HG03175 (cell line): ENCODE data around the gene PAK3.
A peak's percentile ranks its signal among the peaks of the same experiment; 100 is the strongest.

Experiments used
- ATAC-seq: cut with Tn5 transposase; IDR thresholded peaks from one replicate; pipeline ENCODE4 v1.9.1; 2021; ENCODE audit warnings: mild to moderate bottlenecking, moderate library complexity; ENCODE audit not compliant: unreplicated experiment

Gene PAK3

DNA sequence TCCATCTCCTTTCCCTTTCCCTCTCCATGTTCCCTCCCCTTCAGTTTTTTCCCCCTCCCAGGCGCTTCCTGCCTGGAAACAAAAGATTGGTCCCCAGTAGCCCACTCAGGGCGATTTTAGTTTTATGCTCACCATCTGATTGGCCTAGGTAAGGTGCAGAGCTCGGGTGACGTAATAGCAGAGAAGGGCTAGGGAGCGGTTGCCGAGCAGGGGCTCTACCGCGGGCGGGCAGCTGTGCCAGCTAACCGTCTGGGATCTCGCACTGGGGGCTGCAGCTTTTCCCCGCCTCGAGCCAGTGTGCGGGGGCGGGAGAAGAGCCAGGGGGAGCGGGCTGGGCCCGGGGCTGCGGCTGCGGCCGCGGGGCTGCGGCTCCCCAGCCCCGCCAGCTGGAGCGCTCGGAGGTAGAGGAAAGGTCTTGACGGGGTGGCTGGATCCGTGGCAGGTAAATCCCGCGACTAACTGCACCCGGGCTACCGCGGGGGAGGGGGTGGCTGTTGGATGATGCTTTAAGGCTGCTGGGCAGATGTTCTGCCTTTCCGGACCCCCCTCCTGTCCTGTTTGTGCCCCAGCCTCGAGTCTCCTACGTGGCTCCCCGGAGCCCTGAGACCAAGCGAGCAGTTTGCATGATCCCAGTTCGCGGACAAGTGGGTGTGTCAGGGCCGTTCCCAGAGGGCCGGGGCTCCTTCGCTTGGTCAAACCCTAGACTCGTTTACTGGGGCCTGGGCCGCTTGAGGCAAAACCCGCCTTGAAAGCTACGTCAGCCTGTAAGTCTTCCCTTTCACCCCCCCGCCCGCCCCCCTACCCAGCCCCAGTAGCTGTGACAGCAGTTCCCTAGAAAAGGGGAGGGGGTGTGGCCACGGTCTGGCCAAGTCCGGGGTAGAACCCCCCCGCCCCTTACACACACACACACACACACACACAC lies at the start of gene PAK3:
TSS of gene PAK3 (plus strand) at position 218 of the 922 bp plus-strand sequence. CDS start 26,913 bp downstream, outside the sequence.
- peak; percentile 45 for ATAC-seq

DNA sequence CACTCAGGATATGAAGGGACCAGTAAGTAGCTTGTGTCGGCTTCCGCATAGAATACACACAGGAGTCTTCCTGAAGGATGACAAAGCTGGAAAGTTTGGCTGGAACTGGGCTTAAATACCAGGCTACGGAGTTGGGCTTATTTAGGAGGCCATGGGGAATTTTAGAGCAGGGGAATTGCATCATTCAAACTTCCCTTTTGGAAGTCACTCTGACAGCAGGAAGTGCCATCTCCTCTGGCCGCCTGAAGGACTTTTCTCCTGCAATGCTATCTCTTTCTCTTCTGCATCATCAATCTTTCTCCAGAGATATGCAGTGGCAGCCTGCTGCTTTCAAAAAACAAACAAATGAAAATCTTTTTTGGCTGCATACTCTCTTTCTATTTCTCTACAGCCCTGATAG lies 48.4 kb upstream of the PAK3 start:
- no peak for ATAC-seq

DNA sequence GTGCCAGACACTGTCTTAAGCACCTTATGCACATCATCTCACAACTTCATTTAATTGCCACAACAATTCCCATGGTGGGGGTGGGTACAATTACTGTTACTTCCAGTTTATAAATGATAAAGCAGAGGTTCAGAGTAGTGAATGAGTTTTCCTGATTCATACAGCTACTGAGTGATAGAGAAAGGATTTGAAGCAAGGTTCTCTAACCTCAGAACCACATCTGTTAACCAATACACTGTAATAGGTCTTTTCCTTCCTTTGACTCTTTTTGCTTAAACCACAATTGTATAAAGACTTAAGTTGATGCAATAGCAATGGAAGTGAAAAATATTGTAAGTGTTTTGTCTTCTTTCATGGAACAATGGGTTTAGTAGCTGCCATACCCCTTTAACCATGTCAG lies 43.5 kb upstream of the PAK3 start:
- no peak for ATAC-seq

DNA sequence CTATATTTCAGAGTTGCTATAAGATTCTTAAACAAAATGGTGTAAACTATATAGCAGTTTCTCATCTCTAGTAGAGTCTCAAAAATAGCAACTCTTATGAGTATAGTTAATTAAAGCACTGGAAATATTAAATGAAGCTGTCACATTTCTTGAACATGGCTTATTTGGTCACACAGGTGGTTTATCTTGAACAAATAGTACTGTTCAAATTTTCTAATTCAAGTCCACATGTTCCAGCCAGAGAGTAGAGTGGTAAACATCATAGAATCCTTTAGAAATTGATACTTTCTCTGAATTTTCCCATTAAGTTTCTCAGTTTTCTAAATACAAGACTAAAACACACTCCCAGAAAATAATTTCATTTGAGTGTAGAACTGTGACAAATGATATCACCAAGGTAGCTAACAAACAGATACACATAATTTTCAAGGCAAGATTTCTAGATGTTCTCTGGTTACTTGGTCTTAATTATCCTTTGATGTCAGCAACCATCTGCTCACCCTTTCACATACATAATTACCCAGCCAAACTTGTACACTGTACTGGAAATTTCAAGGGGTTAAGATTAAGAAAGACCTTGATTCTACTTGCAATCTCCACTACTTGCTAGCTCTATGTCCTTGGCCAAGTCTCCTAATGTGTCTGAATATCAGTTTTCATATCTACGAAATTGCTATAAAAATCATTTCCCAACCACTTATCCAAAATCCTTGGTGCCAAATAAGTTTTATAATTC lies 24.3 kb upstream of the PAK3 start:
- ATAC-seq = no peak

DNA sequence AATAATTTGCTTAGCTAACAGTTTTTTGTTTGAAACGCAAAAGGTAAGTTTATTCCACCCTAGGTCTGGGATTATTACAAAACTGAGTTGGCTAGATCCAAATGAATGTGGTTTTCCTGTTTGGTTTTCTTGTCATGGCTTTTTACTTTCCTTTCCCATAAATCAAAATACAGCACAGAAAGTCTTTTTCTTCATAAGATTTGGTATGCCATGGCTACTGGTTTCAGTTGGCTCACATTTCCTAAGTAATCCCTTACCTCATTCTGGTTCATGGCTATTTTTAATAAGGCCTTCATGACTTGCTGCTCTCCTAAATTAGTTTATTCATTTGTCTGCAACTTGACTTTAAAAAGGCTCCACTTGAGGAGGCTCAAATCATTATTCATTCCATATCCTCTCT lies 12.9 kb upstream of the PAK3 start:
- no peak for ATAC-seq

DNA sequence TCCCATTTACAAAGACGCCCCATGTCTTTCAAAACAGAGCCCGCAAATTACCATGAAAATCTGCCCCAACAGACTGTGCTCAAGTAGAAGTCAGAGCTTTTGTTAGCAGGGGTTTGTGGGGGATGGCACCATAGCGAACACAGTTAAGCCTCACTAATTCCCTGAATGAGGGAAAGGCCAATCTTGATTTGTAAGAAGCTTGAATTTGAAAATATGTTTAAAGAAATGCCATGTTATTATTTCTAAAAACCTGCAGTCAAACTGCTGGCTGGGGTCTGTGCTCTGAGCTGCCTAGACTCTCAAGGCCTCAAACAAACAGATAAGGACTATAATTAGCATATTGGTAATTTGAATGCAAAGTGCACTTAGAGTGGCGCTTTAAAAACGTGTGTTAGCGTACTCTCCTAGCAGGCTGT lies 9.4 kb upstream of the PAK3 start:
- ATAC-seq = no peak

DNA sequence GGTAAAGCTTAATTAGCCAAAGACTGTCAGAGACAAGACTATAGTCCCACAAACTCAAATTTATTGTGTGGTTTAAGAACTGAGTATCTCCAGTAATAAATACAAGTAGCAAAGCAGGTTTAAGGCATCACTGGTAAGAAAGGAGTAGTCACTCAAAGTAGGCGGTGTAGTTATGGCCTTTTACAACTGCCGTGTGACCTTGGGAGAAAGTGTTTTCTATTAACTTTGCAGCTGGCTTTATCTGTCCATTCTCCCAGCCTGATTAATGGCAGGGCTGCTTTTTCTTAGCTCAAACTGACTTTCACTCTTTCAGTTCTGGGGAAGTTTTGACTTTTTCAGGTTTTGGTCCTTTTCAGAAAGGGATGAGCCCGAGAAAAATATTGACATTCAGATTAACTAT lies 7.4 kb upstream of the PAK3 start:
- ATAC-seq = no peak

DNA sequence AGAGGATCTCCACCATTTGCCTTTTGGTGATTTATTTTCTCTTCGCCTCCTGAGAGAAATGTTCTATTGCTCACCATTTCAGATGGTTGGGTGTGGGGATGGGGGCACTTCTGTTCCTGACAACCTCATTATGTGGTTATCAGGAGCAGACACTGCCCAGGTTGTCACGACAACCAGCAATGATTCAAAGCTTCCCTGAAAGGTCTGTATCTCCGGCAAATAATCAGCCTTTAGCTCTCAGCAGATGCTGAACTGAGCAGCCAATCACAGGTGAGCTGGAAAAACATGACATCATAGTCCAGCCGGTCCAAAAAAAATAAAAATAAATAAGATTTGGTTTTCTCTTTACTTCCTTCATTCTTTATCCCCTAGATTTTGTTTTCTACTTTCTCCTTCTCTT lies 5.5 kb upstream of the PAK3 start:
- ATAC-seq = no peak

DNA sequence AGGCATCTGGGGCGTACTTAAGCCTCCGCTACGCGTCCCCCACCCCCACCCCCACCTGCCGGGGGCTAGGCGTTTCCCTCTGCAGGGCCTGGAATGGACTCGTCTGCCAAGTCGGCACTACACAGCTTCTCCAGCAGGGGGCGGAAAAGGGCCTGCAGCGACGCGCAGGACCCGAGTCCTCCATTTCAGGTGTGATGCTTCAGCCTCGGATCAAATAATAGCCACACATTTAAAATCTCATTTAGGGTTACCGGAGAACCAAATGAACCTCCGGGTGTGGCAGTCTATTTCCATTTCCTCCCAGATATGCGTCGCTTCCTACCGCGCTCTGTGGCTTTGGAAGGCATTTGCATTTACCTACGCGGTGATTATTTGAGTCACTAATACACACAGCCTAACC lies 2.9 kb downstream of the PAK3 start:
- peak; percentile 61 for ATAC-seq

DNA sequence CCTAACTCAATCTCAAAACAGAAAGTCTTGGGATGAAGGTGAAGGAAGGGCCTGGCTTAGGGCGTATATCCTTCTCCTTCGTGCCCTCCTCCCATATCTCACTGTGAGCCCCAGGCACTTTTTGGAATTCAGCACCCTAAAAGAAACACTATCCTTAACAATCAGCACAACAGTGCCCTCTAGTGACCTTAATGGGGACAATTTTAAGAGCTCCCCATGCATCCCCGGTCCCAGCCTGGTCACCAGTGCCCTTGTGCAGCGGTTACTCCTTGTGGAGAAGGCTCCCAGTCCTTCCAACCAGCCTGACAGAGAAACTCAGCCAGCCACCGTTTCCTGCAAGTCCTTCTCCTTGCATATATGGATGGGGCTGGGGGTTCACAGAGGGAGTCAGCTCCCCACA lies 4.2 kb downstream of the PAK3 start:
- ATAC-seq = peak; percentile 67

DNA sequence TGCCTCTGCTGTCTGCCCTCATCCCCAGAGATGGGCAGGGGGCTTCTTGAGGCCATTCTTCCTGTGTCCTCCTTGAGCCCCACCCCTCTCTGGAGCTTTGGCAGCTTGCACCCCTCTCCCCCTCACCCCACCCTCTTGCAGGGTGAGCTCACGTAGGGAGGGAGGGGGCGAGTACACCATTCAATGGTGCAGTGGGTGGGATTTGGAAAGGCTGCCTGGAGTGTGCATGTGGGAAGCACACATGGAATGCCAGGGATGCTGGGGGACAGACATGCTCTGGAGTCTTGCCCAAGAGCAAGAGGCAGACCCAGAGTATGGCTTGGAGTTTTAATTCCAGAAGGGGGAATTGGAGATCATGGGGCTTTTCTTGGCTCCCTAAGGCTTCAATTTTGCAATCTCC lies 5.6 kb downstream of the PAK3 start:
- ATAC-seq = no peak

DNA sequence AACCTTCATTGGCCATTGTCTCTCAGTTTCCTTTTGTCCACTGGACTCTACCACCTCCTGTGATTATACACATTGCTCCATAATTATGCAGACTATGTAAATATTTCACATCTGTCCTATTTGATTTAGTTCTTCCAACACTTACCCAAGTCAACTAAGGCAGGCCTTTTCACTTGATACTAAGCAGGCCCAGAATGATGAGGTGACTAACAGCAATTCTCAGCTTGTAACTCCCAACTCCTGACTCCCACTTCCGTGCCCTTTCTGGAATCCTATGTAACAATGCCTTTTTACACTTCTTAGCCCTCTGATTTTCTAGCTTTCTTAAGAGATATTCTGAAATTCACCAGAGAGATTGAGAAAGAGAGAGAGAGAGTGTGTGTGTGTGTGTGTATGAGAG lies 6.6 kb downstream of the PAK3 start:
- no peak for ATAC-seq

DNA sequence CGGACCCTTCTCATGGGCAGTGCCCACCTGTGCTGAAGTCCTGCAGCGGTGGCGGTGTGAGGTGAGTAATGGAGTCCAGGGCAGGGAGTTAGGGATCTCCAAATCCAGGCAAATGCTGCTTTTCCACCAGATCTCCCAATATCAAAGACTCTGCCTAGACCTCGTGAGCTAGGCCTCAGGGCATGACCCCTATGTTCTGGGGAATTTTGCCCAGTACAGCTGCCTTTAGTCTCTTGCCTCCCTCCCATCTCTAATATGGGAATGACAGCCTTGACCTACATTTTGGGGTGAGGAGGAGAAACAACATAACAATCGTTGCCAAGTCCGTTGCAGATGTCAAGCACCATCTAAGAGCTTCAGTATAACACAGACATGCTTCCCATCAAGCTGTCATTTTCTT lies 7.3 kb downstream of the PAK3 start:
- ATAC-seq = no peak

DNA sequence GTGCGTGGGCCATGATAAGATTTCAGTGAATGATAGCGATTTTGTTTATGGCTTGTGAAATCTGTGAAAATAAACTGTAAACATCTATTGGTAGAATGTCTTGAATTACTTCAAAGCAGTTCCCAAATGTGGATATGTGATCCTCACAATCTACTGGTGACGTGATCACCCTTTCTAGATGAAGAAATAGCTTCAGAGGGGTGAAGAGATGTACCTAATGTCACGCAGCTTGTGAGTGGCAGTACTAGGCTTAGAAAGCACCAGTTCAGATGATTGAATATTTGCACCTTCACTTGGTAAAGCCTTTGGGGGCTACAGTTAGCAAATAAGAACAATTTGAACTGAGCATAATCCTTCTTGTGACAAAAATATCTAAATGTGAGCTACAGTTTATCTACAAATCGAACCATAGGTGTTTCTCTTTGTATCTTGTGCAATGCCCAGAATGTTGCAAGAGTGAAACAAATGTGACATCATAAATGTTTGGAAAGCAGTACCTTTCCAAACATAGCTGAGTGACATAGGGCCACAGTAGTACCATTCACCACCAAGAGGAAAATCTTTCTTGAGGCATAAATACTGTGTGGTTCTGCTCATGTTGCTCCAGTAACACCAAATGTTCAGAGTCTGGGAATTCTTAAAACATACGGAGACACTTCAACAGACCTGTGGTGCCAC lies 14.2 kb downstream of the PAK3 start:
- no peak for ATAC-seq

DNA sequence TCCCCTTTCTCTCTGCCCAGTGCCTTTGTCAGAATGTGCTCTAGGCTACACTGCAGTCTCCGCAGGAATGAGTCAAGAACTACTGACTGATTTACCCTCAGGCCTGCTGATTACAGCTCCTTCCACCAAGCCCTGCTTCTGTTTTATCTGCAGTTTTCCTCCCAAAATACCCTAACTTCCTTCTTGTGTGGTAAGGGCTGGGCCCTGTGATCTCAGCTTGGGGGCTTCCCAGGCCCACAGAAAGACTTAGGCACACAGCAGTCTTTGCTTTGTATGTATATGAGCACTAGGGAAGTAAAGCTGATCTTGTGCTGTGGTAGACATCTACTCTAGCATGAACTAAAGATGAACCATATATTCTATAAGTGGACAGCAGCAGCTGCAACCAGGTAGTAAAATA lies 18.8 kb downstream of the PAK3 start:
- no peak for ATAC-seq

DNA sequence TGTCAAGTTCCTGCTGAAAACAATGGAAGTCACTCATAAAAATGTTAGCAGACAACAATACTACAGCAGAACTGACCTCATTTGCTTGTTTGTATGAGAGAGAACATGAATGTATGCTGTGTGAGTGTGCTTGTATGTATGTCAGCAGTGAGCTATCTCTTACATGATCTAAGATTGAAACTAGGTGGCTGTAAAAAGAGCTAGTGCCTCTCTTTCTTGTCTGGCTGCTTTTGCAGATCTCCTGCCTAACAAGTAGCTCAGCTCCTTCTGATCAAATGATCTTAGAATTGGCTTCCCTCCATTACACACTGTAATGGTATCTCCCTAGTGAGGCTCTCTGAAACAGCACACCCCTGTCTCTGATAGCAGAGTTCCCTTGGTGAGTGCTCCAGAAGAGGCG lies 20.7 kb downstream of the PAK3 start:
- ATAC-seq = no peak

DNA sequence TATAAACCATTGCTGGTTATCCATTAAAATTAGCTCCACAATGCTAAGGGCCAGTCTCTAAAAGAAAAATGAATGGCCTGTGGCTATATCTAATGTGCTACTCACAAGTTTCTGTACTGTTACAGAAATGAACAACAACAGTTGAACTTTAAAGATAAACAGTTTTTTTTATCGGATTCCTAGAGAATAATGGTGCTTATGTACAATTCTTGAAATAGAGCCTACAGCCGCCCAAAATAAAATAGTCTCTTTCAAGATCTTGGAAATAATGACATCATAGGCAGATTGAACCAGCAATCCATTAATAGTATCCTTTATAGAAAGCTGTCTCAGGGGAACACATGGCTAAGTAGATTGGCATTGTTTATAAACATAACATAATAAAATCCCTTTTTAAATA lies 23.4 kb downstream of the PAK3 start:
- ATAC-seq = no peak

DNA sequence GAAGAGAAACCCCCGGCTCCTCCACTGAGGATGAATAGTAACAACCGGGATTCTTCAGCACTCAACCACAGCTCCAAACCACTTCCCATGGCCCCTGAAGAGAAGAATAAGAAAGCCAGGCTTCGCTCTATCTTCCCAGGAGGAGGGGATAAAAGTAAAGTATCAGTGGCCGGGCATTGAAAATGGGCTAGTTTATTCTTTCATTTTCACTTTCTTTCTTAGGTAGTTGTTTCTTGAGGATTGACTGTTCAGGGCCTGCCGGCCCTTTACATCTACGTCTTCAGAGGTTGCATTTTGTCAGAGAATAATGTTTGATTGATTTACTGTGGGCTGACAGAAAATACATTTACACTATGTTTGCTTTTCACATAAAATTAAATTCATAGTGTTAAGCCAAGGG lies 27.1 kb downstream of the PAK3 start:
- peak; percentile 82 for ATAC-seq

DNA sequence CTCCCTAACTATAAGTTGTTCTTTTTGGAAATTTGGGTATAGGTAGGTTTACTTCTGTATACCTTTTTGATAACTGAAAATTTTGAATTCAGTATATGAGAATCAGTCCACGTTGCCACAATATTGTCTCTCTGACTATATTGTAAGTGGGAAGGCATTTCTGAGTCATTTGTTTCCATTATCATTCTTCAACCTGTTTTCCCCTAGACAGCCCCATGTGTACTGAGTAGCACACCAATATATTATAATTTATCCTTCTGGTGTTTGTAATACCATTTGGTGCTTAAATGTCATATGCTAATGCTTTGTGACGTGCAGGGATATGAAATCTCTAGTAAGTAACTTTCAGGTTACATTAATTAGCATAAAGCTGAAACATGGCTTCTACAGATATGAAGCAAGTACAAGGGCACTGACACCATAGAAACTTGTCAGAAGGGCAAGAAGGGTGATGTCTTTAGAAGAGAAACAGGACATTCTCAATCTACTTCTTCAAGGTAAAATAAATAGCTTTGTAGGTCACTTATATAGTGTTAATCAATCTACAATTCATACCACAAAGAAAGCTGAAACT lies 27.7 kb downstream of the PAK3 start:
- ATAC-seq = peak; percentile 44

DNA sequence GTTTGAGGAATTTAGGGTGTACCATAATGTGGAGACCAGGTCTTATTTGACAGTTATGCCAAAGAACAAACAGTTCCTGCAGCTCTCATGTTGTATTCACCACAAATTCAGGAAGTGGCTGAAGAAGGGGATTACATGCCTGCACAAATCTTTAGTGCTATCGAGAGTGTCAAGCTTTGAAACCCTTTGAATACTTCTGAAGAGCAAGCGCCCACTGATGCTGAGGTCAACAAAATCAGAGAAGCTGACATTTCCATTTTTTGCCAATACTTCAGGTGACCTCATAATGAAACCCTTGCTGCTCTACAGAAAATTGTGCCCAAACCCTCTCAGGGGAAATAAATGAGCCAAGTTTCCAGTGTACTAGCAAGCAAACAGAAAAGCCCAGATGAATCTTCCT lies 28.4 kb downstream of the PAK3 start:
- no peak for ATAC-seq

DNA sequence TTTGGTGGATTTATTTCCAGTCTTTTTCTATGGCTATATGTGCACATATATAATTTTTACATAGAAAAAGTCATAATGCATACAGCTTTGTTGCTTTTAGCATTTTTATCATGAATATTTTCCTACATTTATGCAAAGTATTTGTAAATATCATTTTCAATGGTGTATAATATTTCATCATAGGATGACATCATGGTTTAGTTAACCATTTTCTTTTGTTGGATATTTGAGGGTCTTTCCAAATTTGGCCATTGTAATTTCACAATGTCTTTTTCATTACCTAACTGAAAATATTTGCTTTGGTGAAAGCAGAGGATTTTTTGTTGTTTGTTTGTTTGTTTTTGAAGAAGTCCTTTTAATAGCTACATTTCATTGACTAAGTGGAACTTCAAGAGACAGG lies 31.0 kb downstream of the PAK3 start:
- no peak for ATAC-seq
